Measurements from ENCODE around the gene H2AZ2. TPM values are rescaled to one million over a fixed set of nuclear protein-coding genes. Genes with fewer than 3 reads are reported as not detected.

Gene H2AZ2
- total and polyA plus RNA-seq, 2 experiments from 2014 or later: 165 to 179 TPM

GRCh38 chr7:44853391-44853790, 5.5 kb upstream of the H2AZ2 start:
- Histone ChIP-seq H3K9me3 (ENCODE audit: low read depth) (no peaks in the 10 kb centered on the region), H3K9me2 (ENCODE audit: insufficient read depth) (no peaks in the 10 kb centered on the region), H3F3A (ENCODE audit: insufficient read depth) (peaks cover 7% of the 10 kb centered on the region; the same call in 1 of the 2 replicates), H4K20me1 (ENCODE audit: insufficient read depth) (no peaks in the 10 kb centered on the region), H3K4me2 (ENCODE audit: unreplicated experiment) (no peak overlapping the region), H3K4me1 (ENCODE audit: insufficient read depth) (peaks cover 11% of the 10 kb centered on the region), H3K36me3 (ENCODE audit: low read depth) (no peaks in the 10 kb centered on the region), H3K4me3 (no peak overlapping the region), H3K27ac (no peak overlapping the region), H3K9ac (no peak overlapping the region), H3K79me2 (ENCODE audit: insufficient read depth) (no peaks in the 10 kb centered on the region), H2AFZ (no peak overlapping the region), H3K27me3 (replicated peaks; ENCODE audit: insufficient read depth) (no peaks in the 10 kb centered on the region)
- TF ChIP-seq EZH2phosphoT487 (IDR thresholded peaks at IDR 0.05; ENCODE audit: insufficient read depth, low read depth) (no peak), EZH2 (IDR thresholded peaks at IDR 0.05; ENCODE audit: insufficient read depth, poor library complexity, severe bottlenecking) (no peak)
- peak; percentile 31 for DNase-seq
- 50 to 61% methylated on average over 3 of the region's 3 CpGs for WGBS, 2 experiments (ENCODE audit: low coverage in 1 of 2, low lambda C conversion rate in 2 of 2, missing lambda C conversion rate in 2 of 2)
- in situ Hi-C loops (cut with MboI): loop anchor here (25.0 kb wide), 1 partner anchor 284 kb away; no protein-coding TSS in a partner anchor

DNA sequence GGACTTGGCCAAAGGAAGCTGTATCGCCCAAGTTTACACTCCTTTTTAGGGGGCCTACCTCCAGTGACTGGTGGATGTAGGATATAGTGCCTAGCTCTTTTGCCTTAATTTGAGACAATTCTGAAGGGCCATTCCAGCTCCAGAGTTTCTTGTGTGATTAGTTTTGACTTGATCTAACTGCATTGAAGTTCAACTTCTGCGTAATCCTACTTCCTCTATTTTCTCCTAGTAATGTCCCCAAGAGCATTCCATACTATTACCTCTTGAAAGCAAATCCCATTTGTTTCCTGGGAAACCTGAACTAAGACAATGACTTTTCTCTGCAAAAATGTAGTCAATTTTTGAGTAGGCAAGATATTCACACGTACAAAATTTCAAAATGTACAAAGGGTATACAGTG, 4.7 kb upstream of the H2AZ2 start:
- in situ Hi-C loops (cut with MboI): loop anchor here (25.0 kb wide), 1 partner anchor 285 kb away; no protein-coding TSS in a partner anchor
- Histone ChIP-seq H3K27ac (no peak overlapping the region), H3K9ac (no peak overlapping the region), H3F3A (ENCODE audit: insufficient read depth) (peaks cover 7% of the 10 kb centered on the region; the same call in 1 of the 2 replicates), H3K79me2 (ENCODE audit: insufficient read depth) (no peaks in the 10 kb centered on the region), H3K4me1 (ENCODE audit: insufficient read depth) (peaks cover 11% of the 10 kb centered on the region), H3K9me3 (ENCODE audit: low read depth) (no peaks in the 10 kb centered on the region), H2AFZ (no peak overlapping the region), H4K20me1 (ENCODE audit: insufficient read depth) (no peaks in the 10 kb centered on the region), H3K4me2 (ENCODE audit: unreplicated experiment) (no peak overlapping the region), H3K9me2 (ENCODE audit: insufficient read depth) (no peaks in the 10 kb centered on the region), H3K36me3 (ENCODE audit: low read depth) (no peaks in the 10 kb centered on the region), H3K27me3 (replicated peaks; ENCODE audit: insufficient read depth) (no peaks in the 10 kb centered on the region), H3K4me3 (no peak overlapping the region)
- no peak for DNase-seq
- TF ChIP-seq EZH2 (IDR thresholded peaks at IDR 0.05; ENCODE audit: insufficient read depth, poor library complexity, severe bottlenecking) (no peak), EZH2phosphoT487 (IDR thresholded peaks at IDR 0.05; ENCODE audit: insufficient read depth, low read depth) (no peak)
- WGBS, 2 experiments (ENCODE audit: low coverage in 1 of 2, low lambda C conversion rate in 2 of 2, missing lambda C conversion rate in 2 of 2): 96 to 97% methylated on average over 3 of the region's 3 CpGs

DNA sequence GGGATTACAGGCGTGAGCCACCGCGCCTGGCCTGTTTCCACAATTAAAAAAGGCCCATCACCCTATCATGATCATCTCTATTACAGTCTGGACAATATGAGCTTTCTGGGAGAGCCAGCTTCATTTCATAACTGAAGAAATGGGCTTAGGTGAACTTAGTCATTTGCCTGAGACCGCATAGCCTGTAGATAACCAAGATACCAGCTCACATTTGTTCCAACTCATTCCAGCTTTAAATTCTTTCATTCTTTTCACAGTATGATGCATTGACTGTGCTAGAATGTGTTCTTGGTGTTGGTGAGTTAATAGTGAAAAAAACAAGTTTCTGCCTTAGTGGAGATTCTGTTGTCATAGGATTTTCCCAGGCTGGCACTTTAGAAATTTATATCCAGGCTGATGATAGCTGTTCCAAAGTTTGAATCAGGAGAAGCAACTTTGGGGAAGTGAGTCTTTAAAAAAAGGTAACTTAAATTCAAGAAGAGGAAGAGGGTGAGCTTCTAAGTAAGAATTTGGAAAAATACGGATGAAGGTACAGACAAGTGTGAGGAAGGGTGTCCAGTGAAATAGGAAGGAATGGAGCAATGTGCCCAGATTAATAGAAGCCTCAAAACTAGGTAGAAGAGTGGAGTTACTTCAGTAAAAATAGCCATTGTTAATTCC, 2.1 kb upstream of the H2AZ2 start:
- DNase-seq: peak; percentile 47
- Histone ChIP-seq H3F3A (ENCODE audit: insufficient read depth) (peaks cover 29% of the 10 kb centered on the region), H3K9me2 (ENCODE audit: insufficient read depth) (no peaks in the 10 kb centered on the region), H3K79me2 (ENCODE audit: insufficient read depth) (peaks cover 23% of the 10 kb centered on the region), H3K27me3 (replicated peaks; ENCODE audit: insufficient read depth) (no peaks in the 10 kb centered on the region), H3K9ac (no peak overlapping the region), H2AFZ (no peak overlapping the region), H3K27ac (peak overlapping the region; percentile 28), H3K36me3 (ENCODE audit: low read depth) (no peaks in the 10 kb centered on the region), H3K4me1 (ENCODE audit: insufficient read depth) (peaks cover 20% of the 10 kb centered on the region), H3K9me3 (ENCODE audit: low read depth) (no peaks in the 10 kb centered on the region), H3K4me2 (ENCODE audit: unreplicated experiment) (no peak overlapping the region), H3K4me3 (no peak overlapping the region), H4K20me1 (ENCODE audit: insufficient read depth) (no peaks in the 10 kb centered on the region)
- in situ Hi-C loops (cut with MboI): loop anchor here (10.0 to 25.0 kb wide), 2 partner anchors 255 to 287 kb away; no protein-coding TSS in a partner anchor
- 72 to 78% methylated on average over 5 of the region's 5 CpGs for WGBS, 2 experiments (ENCODE audit: low coverage in 1 of 2, low lambda C conversion rate in 2 of 2, missing lambda C conversion rate in 2 of 2)
- no peak for TF ChIP-seq EZH2 (IDR thresholded peaks at IDR 0.05; ENCODE audit: insufficient read depth, poor library complexity, severe bottlenecking)
- TF ChIP-seq EZH2phosphoT487 (IDR thresholded peaks at IDR 0.05; ENCODE audit: insufficient read depth, low read depth): no peak

GRCh38 chr7:44849259-44849884, 1.5 kb upstream of the H2AZ2 start:
- in situ Hi-C loops (cut with MboI): loop anchor here (10.0 kb wide), 1 partner anchor 255 kb away; no protein-coding TSS in a partner anchor
- Histone ChIP-seq H3K79me2 (ENCODE audit: insufficient read depth) (peaks cover 29% of the 10 kb centered on the region), H3K9me3 (ENCODE audit: low read depth) (no peaks in the 10 kb centered on the region), H2AFZ (peak overlapping the region; percentile 97; the same call in 1 of the 2 replicates), H3K4me1 (ENCODE audit: insufficient read depth) (peaks cover 14% of the 10 kb centered on the region), H3K27me3 (replicated peaks; ENCODE audit: insufficient read depth) (no peaks in the 10 kb centered on the region), H4K20me1 (ENCODE audit: insufficient read depth) (no peaks in the 10 kb centered on the region), H3K36me3 (ENCODE audit: low read depth) (no peaks in the 10 kb centered on the region), H3K27ac (peak overlapping the region; percentile 83), H3F3A (ENCODE audit: insufficient read depth) (peaks cover 29% of the 10 kb centered on the region), H3K4me2 (ENCODE audit: unreplicated experiment) (peak overlapping the region; percentile 91), H3K4me3 (peak overlapping the region; percentile 81), H3K9me2 (ENCODE audit: insufficient read depth) (no peaks in the 10 kb centered on the region), H3K9ac (peak overlapping the region; percentile 85)
- TF ChIP-seq EZH2 (IDR thresholded peaks at IDR 0.05; ENCODE audit: insufficient read depth, poor library complexity, severe bottlenecking) (no peak), EZH2phosphoT487 (IDR thresholded peaks at IDR 0.05; ENCODE audit: insufficient read depth, low read depth) (no peak)
- peak; percentile 20 for DNase-seq
- WGBS, 2 experiments (ENCODE audit: low coverage in 1 of 2, low lambda C conversion rate in 2 of 2, missing lambda C conversion rate in 2 of 2): 86 to 90% methylated on average over 10 of the region's 10 CpGs
